Central memory CD8-positive, alpha-beta T cell (primary cell): ENCODE data around the gene UBE4A.

Experiments
- ATAC-seq: fragments of 150-1000 bp; cut with Tn5 transposase; replicated peaks from 2 replicates; pipeline ENCODE4 v1.10.0; 2022; ENCODE audit warnings: mild to moderate bottlenecking, moderate FRiP score, moderate number of reproducible peaks; ENCODE audit not compliant: poor library complexity, severe bottlenecking; ENCODE audit errors: extremely low read depth
- DNase-seq, 2 donors: peaks; one replicate each; pipeline ENCODE4 v3.0.0; 2021; ENCODE audit warnings: low spot score in 2 of 2
- H3K27ac Mint-ChIP-seq: one replicate; pipeline ENCODE4 v1.8.0; 2022; ENCODE audit warnings: low read depth, mild to moderate bottlenecking, moderate library complexity, mixed read lengths
- H3K27me3 Mint-ChIP-seq: one replicate; pipeline ENCODE4 v1.8.0; 2022; ENCODE audit warnings: mixed read lengths
- H3K36me3 Mint-ChIP-seq: one replicate; pipeline ENCODE4 v1.8.0; 2022; ENCODE audit warnings: mild to moderate bottlenecking, moderate library complexity, mixed read lengths; ENCODE audit not compliant: insufficient read depth
- H3K4me1 Mint-ChIP-seq: one replicate; pipeline ENCODE4 v1.8.0; 2022; ENCODE audit warnings: mixed read lengths
- H3K4me3 Mint-ChIP-seq: one replicate; pipeline ENCODE4 v1.8.0; 2022; ENCODE audit warnings: mild to moderate bottlenecking, moderate library complexity, mixed read lengths
- H3K9me3 Mint-ChIP-seq: one replicate; pipeline ENCODE4 v1.8.0; 2022; ENCODE audit warnings: mixed read lengths

UBE4A gene, protein sequence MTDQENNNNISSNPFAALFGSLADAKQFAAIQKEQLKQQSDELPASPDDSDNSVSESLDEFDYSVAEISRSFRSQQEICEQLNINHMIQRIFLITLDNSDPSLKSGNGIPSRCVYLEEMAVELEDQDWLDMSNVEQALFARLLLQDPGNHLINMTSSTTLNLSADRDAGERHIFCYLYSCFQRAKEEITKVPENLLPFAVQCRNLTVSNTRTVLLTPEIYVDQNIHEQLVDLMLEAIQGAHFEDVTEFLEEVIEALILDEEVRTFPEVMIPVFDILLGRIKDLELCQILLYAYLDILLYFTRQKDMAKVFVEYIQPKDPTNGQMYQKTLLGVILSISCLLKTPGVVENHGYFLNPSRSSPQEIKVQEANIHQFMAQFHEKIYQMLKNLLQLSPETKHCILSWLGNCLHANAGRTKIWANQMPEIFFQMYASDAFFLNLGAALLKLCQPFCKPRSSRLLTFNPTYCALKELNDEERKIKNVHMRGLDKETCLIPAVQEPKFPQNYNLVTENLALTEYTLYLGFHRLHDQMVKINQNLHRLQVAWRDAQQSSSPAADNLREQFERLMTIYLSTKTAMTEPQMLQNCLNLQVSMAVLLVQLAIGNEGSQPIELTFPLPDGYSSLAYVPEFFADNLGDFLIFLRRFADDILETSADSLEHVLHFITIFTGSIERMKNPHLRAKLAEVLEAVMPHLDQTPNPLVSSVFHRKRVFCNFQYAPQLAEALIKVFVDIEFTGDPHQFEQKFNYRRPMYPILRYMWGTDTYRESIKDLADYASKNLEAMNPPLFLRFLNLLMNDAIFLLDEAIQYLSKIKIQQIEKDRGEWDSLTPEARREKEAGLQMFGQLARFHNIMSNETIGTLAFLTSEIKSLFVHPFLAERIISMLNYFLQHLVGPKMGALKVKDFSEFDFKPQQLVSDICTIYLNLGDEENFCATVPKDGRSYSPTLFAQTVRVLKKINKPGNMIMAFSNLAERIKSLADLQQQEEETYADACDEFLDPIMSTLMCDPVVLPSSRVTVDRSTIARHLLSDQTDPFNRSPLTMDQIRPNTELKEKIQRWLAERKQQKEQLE

GRCh38 chr11:118359295-118359958 is at the start of gene UBE4A:
UBE4A (plus strand) TSS chr11:118359600; CDS start chr11:118365081, 5,481 bp downstream.
- ATAC-seq (peak; percentile 93), DNase-seq (peak; percentile 93 to 95)
- peaks cover 45% of the 10 kb centered on the region for H3K4me1 Mint-ChIP-seq
- H3K27ac Mint-ChIP-seq, result peak within 1 kb of the TSS; percentile 98
- no peaks in the 10 kb centered on the region for H3K9me3 Mint-ChIP-seq
- peak within 1 kb of the TSS; percentile 91 for H3K4me3 Mint-ChIP-seq
- H3K27me3 Mint-ChIP-seq, result no peaks in the 10 kb centered on the region
- peaks cover 25% of the 10 kb centered on the region for H3K36me3 Mint-ChIP-seq

DNA sequence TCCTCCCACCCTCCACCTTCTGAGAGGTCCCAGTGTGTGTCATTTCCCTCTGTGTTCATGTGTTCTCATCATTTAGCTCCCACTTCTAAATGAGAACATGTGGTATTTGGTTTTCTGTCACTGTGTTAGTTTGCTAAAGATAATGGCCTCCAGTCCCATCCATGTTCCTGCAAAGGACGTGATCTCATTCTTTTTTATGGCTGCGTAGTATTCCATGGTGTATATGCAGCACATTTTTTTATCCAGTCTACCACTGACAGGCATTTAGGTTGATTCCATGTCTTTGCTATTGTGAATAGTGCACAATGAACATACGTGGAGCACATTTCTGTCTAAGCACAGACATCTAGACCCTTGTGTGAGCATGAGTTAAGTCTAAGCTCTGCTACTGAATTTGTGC is 49.1 kb upstream of the UBE4A start:
- no peak overlapping the region for H3K27ac Mint-ChIP-seq
- H3K4me3 Mint-ChIP-seq, result no peak overlapping the region
- no peaks in the 10 kb centered on the region for H3K9me3 Mint-ChIP-seq

GRCh38 chr11:118310781-118311485 is 48.5 kb upstream of the UBE4A start:
- Mint-ChIP-seq H3K4me3 (peak overlapping the region; percentile 18), H3K36me3 (peaks cover 70% of the 10 kb centered on the region), H3K27ac (peak overlapping the region; percentile 91), H3K4me1 (peaks cover 82% of the 10 kb centered on the region), H3K9me3 (no peaks in the 10 kb centered on the region), H3K27me3 (no peaks in the 10 kb centered on the region)
- ATAC-seq (no peak), DNase-seq (no peak)

More for the DNA sequence above, 49.1 kb upstream of the UBE4A start:
- ATAC-seq (no peak), DNase-seq (no peak)
- Mint-ChIP-seq H3K4me1 (peaks cover 79% of the 10 kb centered on the region), H3K36me3 (peaks cover 69% of the 10 kb centered on the region), H3K27me3 (no peaks in the 10 kb centered on the region)

DNA sequence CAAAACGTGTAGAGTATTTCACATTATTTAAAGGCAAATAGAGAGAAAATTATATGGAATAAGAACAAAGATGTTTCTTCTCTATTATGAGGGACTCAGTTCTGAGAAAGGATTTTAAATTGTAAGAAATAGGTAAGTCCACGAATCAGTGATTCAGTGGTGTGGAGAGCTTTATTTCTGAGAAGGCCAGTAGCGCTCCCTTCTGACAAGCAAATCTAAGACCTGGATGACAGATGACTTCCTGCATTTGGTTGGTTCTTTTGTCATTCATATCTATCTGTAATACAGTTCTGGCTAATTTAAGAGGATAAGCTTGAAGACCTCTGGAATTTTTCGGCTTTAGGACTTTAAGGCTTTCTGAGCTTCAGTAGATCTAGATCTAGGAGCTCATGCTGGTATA is 47.9 kb upstream of the UBE4A start:
- H3K9me3 Mint-ChIP-seq, result no peaks in the 10 kb centered on the region
- peak overlapping the region; percentile 91 for H3K27ac Mint-ChIP-seq
- peaks cover 71% of the 10 kb centered on the region for H3K36me3 Mint-ChIP-seq
- H3K4me1 Mint-ChIP-seq, result peaks cover 83% of the 10 kb centered on the region
- DNase-seq, result no peak
- no peaks in the 10 kb centered on the region for H3K27me3 Mint-ChIP-seq
- no peak for ATAC-seq
- H3K4me3 Mint-ChIP-seq, result peak overlapping the region; percentile 18

DNA sequence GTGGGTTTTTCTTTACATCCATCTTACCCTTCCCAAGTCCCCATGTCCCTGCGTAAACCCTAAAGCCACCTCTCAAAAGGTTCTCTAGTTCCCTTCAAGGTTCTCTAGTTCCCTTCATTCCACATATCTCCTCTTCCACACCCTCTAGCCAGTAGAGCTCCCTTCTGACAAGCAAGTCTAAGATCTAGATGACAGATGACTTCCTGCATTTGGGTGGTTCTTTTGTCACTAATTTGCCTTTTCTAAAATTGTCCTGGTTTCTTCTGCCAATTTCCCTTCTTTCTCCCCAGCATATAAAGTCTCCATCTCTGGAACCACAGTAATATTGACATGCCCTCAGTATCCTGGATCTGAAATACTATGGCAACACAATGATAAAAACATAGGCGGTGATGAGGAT is 47.1 kb upstream of the UBE4A start:
- peaks cover 74% of the 10 kb centered on the region for H3K36me3 Mint-ChIP-seq
- H3K27me3 Mint-ChIP-seq, result no peaks in the 10 kb centered on the region
- ATAC-seq (no peak), DNase-seq (no peak)
- no peaks in the 10 kb centered on the region for H3K9me3 Mint-ChIP-seq
- H3K4me1 Mint-ChIP-seq, result peaks cover 83% of the 10 kb centered on the region
- peak overlapping the region; percentile 91 for H3K27ac Mint-ChIP-seq
- no peak overlapping the region for H3K4me3 Mint-ChIP-seq

GRCh38 chr11:118313242-118313641 is 46.2 kb upstream of the UBE4A start:
- ATAC-seq, result no peak
- Mint-ChIP-seq H3K27me3 (no peaks in the 10 kb centered on the region), H3K4me1 (peaks cover 82% of the 10 kb centered on the region), H3K36me3 (peaks cover 68% of the 10 kb centered on the region), H3K27ac (peak overlapping the region; percentile 76), H3K4me3 (no peak overlapping the region), H3K9me3 (no peaks in the 10 kb centered on the region)
- DNase-seq, result no peak

GRCh38 chr11:118314988-118315411 is 44.4 kb upstream of the UBE4A start:
- Mint-ChIP-seq H3K27me3 (no peaks in the 10 kb centered on the region), H3K4me3 (peak overlapping the region; percentile 63), H3K9me3 (no peaks in the 10 kb centered on the region), H3K36me3 (peaks cover 55% of the 10 kb centered on the region), H3K4me1 (peaks cover 86% of the 10 kb centered on the region), H3K27ac (peak overlapping the region; percentile 86)
- ATAC-seq, result no peak
- no peak for DNase-seq

DNA sequence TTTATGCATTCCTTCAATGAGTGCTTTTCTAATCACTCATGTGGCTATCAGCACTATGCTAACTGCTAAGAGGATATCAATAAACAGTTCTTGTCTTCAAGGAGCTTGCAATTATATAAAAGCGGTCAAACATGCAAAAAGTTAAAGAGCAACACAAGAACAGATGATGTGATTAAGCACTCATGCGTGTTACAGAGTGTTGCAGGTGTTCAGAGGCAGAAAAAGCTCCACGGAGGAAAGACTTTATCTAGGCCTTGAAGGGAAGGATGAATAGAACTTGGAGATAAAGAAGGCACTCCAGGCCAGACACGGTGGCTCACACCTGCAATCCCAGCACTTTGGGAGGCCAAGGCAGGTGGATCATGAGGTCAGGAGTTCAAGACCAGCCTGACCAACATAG is 41.3 kb upstream of the UBE4A start:
- Mint-ChIP-seq H3K27me3 (no peaks in the 10 kb centered on the region), H3K9me3 (no peaks in the 10 kb centered on the region), H3K4me3 (no peak overlapping the region), H3K36me3 (peaks cover 29% of the 10 kb centered on the region), H3K27ac (peak overlapping the region; percentile 79), H3K4me1 (peaks cover 78% of the 10 kb centered on the region)
- ATAC-seq (no peak), DNase-seq (no peak)

- H3K4me1 Mint-ChIP-seq, result peaks cover 74% of the 10 kb centered on the region
- ATAC-seq, result no peak
- no peaks in the 10 kb centered on the region for H3K27me3 Mint-ChIP-seq
- no peak overlapping the region for H3K4me3 Mint-ChIP-seq
- peak overlapping the region; percentile 79 for H3K27ac Mint-ChIP-seq
- H3K9me3 Mint-ChIP-seq, result no peaks in the 10 kb centered on the region
- H3K36me3 Mint-ChIP-seq, result peaks cover 28% of the 10 kb centered on the region
- DNase-seq, result no peak
These were observed 40.6 kb upstream of the UBE4A start for GRCh38 chr11:118318581-118319336.

GRCh38 chr11:118319337-118319707 is 40.1 kb upstream of the UBE4A start:
- peaks cover 68% of the 10 kb centered on the region for H3K4me1 Mint-ChIP-seq
- H3K27me3 Mint-ChIP-seq, result no peaks in the 10 kb centered on the region
- H3K9me3 Mint-ChIP-seq, result no peaks in the 10 kb centered on the region
- DNase-seq, result no peak
- H3K4me3 Mint-ChIP-seq, result peak overlapping the region; percentile 21
- peaks cover 24% of the 10 kb centered on the region for H3K36me3 Mint-ChIP-seq
- no peak for ATAC-seq
- H3K27ac Mint-ChIP-seq, result peak overlapping the region; percentile 79

DNA sequence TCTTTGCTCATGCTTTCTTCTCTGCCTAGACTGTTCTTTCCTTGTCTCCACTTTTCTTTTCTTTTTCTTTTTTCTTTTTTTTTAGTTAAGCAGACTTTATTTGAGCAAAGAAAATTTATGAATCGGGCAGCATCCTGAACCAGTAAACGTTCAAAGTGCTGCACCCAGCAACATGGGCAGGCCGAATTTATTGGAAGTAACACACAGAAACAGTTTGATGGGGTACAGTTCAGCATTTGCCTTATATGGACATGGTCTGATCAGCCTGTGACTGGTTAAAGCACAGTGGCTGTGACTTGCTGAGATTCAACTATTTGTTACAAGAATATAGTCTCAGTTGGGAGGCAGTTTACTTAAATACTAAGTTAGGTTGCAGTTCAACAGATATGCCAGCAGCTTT is 38.9 kb upstream of the UBE4A start:
- Mint-ChIP-seq H3K4me3 (no peak overlapping the region), H3K36me3 (peaks cover 15% of the 10 kb centered on the region), H3K9me3 (no peaks in the 10 kb centered on the region), H3K4me1 (peaks cover 61% of the 10 kb centered on the region), H3K27ac (peak overlapping the region; percentile 79), H3K27me3 (no peaks in the 10 kb centered on the region)
- DNase-seq, result no peak
- no peak for ATAC-seq
